ENCODE measurements around the gene TMEM245.

GRCh38 chr9:108980893-108981292 lies 138.9 kb downstream of the TMEM245 start:
- TF ChIP-seq CTCF (IDR thresholded peaks at IDR 0.05) (no peak), EP300 (IDR thresholded peaks at IDR 0.05) (no peak), POLR2A (IDR thresholded peaks at IDR 0.05) (no peak)
